Measurements from ENCODE around the gene FAM124B.

DNA sequence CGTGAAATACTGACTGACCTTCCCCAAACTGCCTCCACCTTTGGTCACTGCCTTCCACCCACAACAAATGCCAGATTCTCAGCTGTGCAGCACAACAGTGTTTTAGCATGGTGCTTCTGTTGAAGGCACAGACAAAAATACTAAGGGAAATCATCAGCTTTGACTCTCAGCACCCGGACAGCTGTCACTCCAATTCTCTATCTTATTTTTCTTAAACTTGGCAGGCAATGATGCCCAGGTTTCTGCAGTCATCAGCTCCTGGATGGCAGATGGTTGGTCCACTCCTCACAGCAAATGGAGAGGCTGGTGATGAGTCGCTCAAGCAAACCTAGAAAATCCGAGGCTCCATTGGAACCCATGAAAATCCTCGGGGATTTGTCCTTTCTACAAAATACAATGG lies 2.9 kb upstream of the FAM124B start:
- TF ChIP-seq, protein P1, sequence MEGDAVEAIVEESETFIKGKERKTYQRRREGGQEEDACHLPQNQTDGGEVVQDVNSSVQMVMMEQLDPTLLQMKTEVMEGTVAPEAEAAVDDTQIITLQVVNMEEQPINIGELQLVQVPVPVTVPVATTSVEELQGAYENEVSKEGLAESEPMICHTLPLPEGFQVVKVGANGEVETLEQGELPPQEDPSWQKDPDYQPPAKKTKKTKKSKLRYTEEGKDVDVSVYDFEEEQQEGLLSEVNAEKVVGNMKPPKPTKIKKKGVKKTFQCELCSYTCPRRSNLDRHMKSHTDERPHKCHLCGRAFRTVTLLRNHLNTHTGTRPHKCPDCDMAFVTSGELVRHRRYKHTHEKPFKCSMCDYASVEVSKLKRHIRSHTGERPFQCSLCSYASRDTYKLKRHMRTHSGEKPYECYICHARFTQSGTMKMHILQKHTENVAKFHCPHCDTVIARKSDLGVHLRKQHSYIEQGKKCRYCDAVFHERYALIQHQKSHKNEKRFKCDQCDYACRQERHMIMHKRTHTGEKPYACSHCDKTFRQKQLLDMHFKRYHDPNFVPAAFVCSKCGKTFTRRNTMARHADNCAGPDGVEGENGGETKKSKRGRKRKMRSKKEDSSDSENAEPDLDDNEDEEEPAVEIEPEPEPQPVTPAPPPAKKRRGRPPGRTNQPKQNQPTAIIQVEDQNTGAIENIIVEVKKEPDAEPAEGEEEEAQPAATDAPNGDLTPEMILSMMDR (IDR thresholded peaks at IDR 0.05): no peak
- TF ChIP-seq POLR2AphosphoS5 (IDR thresholded peaks at IDR 0.05) (no peak), POLR2A (IDR thresholded peaks at IDR 0.05) (no peak)
